HG03159 (cell line): ENCODE data around the gene ZNF543.
A peak's percentile ranks its signal among the peaks of the same experiment; 100 is the strongest.
"Not testable (repeated sequence)": the region's sequence is repeated elsewhere in the genome, so short reads cannot be mapped to it uniquely, and the experiment has no call there.

Source experiments
- ATAC-seq: cut with Tn5 transposase; IDR thresholded peaks from one replicate; pipeline ENCODE4 v1.9.1; 2021; ENCODE audit warnings: mild to moderate bottlenecking, moderate library complexity; ENCODE audit not compliant: unreplicated experiment

ZNF543 gene

GRCh38 chr19:57320180-57321084, at the start of gene ZNF543:
ZNF543 (plus strand) TSS chr19:57320472; CDS start chr19:57320854, 382 bp downstream.
- peak; percentile 94 for ATAC-seq

- no peak for ATAC-seq
Measured at GRCh38 chr19:57271280-57271679, 49.0 kb upstream of the ZNF543 start.

GRCh38 chr19:57273014-57273413, 47.3 kb upstream of the ZNF543 start:
- ATAC-seq = no peak

GRCh38 chr19:57276430-57276829, 43.8 kb upstream of the ZNF543 start:
- no peak for ATAC-seq

GRCh38 chr19:57278481-57278880, 41.8 kb upstream of the ZNF543 start:
- not testable (repeated sequence) for ATAC-seq

GRCh38 chr19:57279418-57280164, 40.7 kb upstream of the ZNF543 start:
- ATAC-seq = peak; percentile 64

GRCh38 chr19:57280165-57280961, 39.9 kb upstream of the ZNF543 start, which contains the start of gene ZNF460:
ZNF460 (plus strand) TSS chr19:57280485; CDS start chr19:57280807, 322 bp downstream.
- ATAC-seq = peak; percentile 76

- no peak for ATAC-seq
Measured at GRCh38 chr19:57280962-57281400, 39.3 kb upstream of the ZNF543 start.

GRCh38 chr19:57282011-57282643, 38.1 kb upstream of the ZNF543 start:
- no peak for ATAC-seq

GRCh38 chr19:57288373-57288772, 31.9 kb upstream of the ZNF543 start:
- ATAC-seq = no peak

GRCh38 chr19:57290970-57291369, 29.3 kb upstream of the ZNF543 start:
- ATAC-seq = no peak

- no peak for ATAC-seq
Measured at GRCh38 chr19:57292547-57292946, 27.7 kb upstream of the ZNF543 start.

GRCh38 chr19:57293719-57294118, 26.6 kb upstream of the ZNF543 start:
- no peak for ATAC-seq

GRCh38 chr19:57302020-57302465, 18.2 kb upstream of the ZNF543 start:
- no peak for ATAC-seq

- ATAC-seq = no peak
Measured at GRCh38 chr19:57302727-57303401, 17.4 kb upstream of the ZNF543 start.

GRCh38 chr19:57305056-57305455, 15.2 kb upstream of the ZNF543 start:
- ATAC-seq = no peak

- no peak for ATAC-seq
Measured at GRCh38 chr19:57308514-57308913, 11.8 kb upstream of the ZNF543 start.

GRCh38 chr19:57310792-57311191, 9.5 kb upstream of the ZNF543 start:
- ATAC-seq = no peak

- no peak for ATAC-seq
Measured at GRCh38 chr19:57314146-57314545, 6.1 kb upstream of the ZNF543 start.

- ATAC-seq = no peak
Measured at GRCh38 chr19:57317503-57317902, 2.8 kb upstream of the ZNF543 start.
